DOHH2 (cell line): ENCODE data around the gene NFATC2IP.

ENCODE experiments used
- CTCF ChIP-seq: fragments of 200-600 bp; sonication (generic); IDR thresholded peaks from one replicate; pipeline ENCODE4 v1.5.1; 2014; ENCODE audit warnings: antibody characterized with exemption, mild to moderate bottlenecking, low read depth, low read length; ENCODE audit not compliant: poor library complexity, severe bottlenecking
- EZH2phosphoT487 ChIP-seq: fragments of 200-600 bp; sonication (generic); IDR thresholded peaks from 2 replicates; pipeline ENCODE4 v1.6.1; 2017; ENCODE audit warnings: borderline replicate concordance, mild to moderate bottlenecking, antibody characterized with exemption, low read length, moderate library complexity, mixed read lengths

GRCh38 chr16:28958836-28959235 is 8.1 kb downstream of the NFATC2IP start:
- no peak for TF ChIP-seq CTCF
- TF ChIP-seq EZH2phosphoT487: no peak
